ENCODE results near the gene FATE1.

FATE1 gene

DNA sequence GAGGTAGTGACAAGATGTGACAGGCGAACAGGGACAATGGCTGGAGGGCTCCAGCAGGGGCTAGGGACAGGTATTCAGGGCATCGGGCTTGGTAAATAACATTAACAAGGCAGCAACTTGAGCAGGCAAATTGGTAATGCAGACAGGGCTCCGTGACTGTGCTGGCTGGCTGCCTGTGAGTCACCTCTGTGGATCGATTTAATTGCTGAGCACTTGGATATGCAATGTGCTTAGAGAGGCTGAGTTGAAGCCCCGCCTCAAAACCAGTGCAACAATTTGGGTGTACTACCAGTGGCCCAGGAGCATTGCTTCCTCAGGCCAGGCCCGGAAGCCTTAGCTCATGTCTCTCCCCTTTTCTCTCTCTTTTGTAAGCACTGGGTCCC, 38.2 kb downstream of the FATE1 start:
- H3K27ac ChIP-seq, result no peak overlapping the region
- TF ChIP-seq ZFX (IDR thresholded peaks at IDR 0.05), result no peak
- TF ChIP-seq, protein P1, sequence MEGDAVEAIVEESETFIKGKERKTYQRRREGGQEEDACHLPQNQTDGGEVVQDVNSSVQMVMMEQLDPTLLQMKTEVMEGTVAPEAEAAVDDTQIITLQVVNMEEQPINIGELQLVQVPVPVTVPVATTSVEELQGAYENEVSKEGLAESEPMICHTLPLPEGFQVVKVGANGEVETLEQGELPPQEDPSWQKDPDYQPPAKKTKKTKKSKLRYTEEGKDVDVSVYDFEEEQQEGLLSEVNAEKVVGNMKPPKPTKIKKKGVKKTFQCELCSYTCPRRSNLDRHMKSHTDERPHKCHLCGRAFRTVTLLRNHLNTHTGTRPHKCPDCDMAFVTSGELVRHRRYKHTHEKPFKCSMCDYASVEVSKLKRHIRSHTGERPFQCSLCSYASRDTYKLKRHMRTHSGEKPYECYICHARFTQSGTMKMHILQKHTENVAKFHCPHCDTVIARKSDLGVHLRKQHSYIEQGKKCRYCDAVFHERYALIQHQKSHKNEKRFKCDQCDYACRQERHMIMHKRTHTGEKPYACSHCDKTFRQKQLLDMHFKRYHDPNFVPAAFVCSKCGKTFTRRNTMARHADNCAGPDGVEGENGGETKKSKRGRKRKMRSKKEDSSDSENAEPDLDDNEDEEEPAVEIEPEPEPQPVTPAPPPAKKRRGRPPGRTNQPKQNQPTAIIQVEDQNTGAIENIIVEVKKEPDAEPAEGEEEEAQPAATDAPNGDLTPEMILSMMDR (conservative IDR thresholded peaks at IDR 0.05), result no peak

DNA sequence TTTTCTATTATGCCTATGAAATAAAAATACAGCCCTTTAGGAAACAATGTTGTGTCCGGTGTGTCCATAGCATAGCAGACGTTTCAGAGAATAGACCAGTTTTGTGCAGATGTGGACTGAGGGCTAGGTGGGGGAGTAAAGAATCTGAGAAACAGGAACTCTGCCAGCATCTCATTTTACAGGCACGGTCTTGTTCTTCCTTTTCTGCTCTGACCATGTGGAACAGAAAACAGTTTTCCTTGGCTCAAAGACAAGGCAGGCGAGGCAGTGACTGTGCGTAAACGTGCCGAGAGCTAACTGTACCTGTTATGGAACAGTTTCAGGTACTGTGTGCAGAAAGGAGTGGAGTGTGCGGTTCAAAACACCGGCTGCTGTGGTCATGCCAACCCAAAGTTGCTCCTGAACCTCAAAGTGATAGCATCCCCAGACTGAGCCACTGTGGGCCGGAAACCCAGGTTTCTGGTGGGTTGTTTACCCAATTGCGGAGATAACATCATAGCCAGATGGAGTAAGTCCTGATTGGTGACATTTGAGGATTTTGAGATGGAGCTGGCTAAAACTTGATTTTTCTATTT, 38.9 kb downstream of the FATE1 start:
- H3K27ac ChIP-seq, result no peak overlapping the region
- no peak for TF ChIP-seq ZFX (IDR thresholded peaks at IDR 0.05)
- TF ChIP-seq, protein P1 (conservative IDR thresholded peaks at IDR 0.05), result no peak

DNA sequence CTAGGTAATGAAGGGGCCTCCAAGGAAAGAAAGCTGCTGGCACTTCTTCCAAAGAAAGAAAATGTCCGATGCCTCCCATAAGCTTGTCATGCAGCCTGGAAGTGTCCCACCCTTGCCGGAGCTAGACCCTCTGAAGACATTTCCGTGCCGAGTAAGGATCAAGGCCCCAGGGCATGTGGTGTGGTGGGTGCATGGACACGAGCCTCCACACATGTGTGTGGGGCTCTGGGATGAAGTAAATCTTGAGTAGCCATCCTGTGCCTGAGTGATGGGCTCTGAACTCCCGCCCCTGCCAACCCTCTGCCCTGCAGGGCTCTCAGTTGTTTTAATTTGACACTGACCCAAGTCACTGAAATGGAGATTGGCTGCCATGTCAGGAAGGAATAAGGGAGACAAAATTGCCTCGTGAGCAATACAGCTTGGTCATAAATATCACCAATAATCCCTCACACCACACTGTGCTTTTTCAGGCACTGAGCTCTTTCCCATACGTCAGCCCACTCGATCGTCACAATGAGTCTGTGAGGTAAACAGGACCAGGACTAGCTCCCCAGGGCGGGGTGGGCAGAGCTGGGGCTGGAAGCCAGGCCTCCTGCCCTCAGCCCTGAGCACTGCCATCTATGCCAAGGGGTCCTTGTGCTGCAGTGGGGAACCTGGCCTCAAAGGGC, 43.3 kb downstream of the FATE1 start:
- TF ChIP-seq, protein P1 (conservative IDR thresholded peaks at IDR 0.05), result no peak
- TF ChIP-seq ZFX (IDR thresholded peaks at IDR 0.05), result no peak
- H3K27ac ChIP-seq, result no peak overlapping the region

DNA sequence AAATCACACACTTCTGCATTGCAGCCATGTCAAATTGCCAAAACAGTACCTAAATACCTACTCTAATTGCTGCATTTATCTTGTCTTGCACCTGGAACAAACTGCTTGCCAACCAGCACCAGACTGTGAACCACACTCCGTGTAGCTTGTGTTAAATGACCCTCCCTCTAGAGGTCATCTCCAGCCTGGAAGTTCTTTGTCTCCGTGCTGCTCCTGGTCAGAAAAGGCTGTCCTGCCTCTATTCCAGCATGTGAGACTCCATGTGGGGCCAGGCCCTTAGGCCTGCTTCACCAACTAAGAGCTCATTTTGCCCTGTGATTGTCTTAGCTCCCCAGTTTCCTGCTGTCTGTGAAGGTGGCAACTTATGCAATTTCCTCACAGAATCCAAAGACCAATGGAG, 47.0 kb downstream of the FATE1 start:
- H3K27ac ChIP-seq, result no peak overlapping the region
- TF ChIP-seq, protein P1 (conservative IDR thresholded peaks at IDR 0.05), result no peak
- TF ChIP-seq ZFX (IDR thresholded peaks at IDR 0.05), result no peak

DNA sequence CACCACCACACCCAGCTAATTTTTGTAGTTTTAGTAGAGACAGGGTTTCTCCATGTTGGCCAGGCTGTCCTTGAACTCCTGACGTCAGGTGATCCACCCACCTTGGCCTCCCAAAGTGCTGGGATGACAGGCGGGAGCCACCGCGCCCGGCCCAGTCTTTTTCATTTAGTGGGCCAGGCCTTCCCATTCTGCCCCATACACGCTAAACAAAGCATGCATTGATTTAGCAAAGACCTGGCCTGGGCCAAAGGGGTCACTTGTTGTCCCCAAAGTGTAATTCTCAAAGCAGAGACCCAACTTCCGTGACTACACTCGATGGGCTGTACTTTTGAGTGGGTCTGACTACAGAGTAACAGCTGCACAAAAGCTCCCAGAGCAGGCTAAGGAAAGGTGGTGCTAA, 47.9 kb downstream of the FATE1 start:
- no peak overlapping the region for H3K27ac ChIP-seq
- no peak for TF ChIP-seq ZFX (IDR thresholded peaks at IDR 0.05)
- TF ChIP-seq, protein P1 (conservative IDR thresholded peaks at IDR 0.05), result no peak

DNA sequence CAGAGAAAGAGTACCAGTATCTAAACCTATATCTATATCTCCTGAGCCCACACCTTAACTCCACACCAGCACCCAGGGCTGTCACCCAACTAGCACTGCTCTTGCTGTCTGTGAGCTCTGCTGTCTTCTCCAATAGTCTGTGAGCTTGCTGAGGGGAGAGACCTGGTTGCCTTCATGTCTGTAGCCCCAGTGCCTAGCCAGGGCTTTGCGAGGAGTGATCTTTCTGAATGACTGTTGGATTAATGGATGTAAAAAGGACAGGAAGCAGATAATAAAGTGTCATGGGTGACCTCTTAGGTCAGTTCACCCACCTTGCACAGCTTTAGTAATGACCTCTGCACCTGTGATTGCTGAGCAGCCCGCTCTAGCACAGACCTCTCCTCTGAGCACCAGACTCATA, 49.2 kb downstream of the FATE1 start:
- H3K27ac ChIP-seq, result no peak overlapping the region
- TF ChIP-seq ZFX (IDR thresholded peaks at IDR 0.05), result no peak
- TF ChIP-seq, protein P1 (conservative IDR thresholded peaks at IDR 0.05), result no peak

DNA sequence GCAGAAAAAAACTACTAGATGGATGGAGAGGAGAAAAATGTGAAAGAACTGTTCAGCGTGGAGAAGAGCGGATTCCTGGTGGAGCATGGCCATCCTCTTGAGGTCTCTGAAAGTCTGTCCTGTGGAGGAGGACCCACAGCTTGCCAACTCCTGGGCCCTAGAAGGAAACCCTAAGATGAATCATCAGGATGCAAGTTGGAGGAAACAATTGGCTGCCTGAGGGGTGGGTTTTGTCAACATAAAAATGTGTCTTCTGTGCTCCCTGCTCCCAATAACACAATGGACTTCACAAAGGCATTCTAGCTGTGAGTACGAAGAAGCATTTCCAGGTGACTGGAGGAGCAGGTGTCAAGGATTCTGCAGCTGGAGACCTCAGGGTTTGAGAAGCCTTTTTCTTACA, 55.9 kb downstream of the FATE1 start:
- TF ChIP-seq, protein P1 (conservative IDR thresholded peaks at IDR 0.05), result no peak
- no peak for TF ChIP-seq ZFX (IDR thresholded peaks at IDR 0.05)
- no peak overlapping the region for H3K27ac ChIP-seq

Data from C4-2B (cell line).